Small intestine (tissue), 7 donors: ENCODE results near the gene TMEM232. TPM values are rescaled to one million over a fixed set of nuclear protein-coding genes. Genes with fewer than 3 reads are reported as not detected.

Experiments used
- DNase-seq, 2 donors: peaks; one replicate each; pipeline versions ENCODE4 v3.0.0 to v3.0.0-alpha.2; 2013
- FAIRE-seq: peaks from 2 replicates; lab custom pipeline; 2012; peaks lifted over from hg19 to GRCh38; lab: Jason Lieb, UNC
- H3K27ac ChIP-seq, 3 donors: one replicate each; pipeline ENCODE4 v1.5.1; 2013; ENCODE audit warnings: low read length in 2 of 3, mild to moderate bottlenecking in 2 of 3, control low read depth in 1 of 3, inconsistent platforms in 1 of 3, low read depth in 1 of 3, moderate library complexity in 1 of 3
- H3K27me3 ChIP-seq, 3 donors: one replicate each; pipeline ENCODE4 v1.6.1; 2013; ENCODE audit warnings: low read length in 3 of 3, inconsistent platforms in 1 of 3; ENCODE audit not compliant: control insufficient read depth in 3 of 3, insufficient read depth in 3 of 3
- H3K36me3 ChIP-seq, 3 donors: one replicate each; pipeline ENCODE4 v1.6.1; 2013; ENCODE audit warnings: low read length in 3 of 3, inconsistent platforms in 1 of 3, low read depth in 1 of 3, mild to moderate bottlenecking in 1 of 3, moderate library complexity in 1 of 3; ENCODE audit not compliant: control insufficient read depth in 3 of 3, insufficient read depth in 2 of 3
- H3K4me1 ChIP-seq, 3 donors: one replicate each; pipeline ENCODE4 v1.6.1; 2013; ENCODE audit warnings: low read length in 2 of 3, inconsistent platforms in 1 of 3, low read depth in 1 of 3, mild to moderate bottlenecking in 1 of 3, moderate library complexity in 1 of 3; ENCODE audit not compliant: control insufficient read depth in 3 of 3, insufficient read depth in 2 of 3
- H3K4me3 ChIP-seq, 3 donors: one replicate each; pipeline ENCODE4 v1.5.1; 2013; ENCODE audit warnings: low read length in 3 of 3, control low read depth in 1 of 3, inconsistent platforms in 1 of 3, low read depth in 1 of 3, mild to moderate bottlenecking in 1 of 3, moderate library complexity in 1 of 3
- H3K9me3 ChIP-seq, 2 donors: one replicate each; pipeline ENCODE4 v1.6.1; 2013; ENCODE audit warnings: low read depth in 1 of 2, low read length in 1 of 2; ENCODE audit not compliant: control insufficient read depth in 2 of 2, insufficient read depth in 1 of 2
- WGBS, 3 donors: extraction: QIAGEN DNeasy Blood & Tissue Kit; methylation state at CpG; one replicate each; pipeline ENCODE4 v1.1.7; 2013; 5-methylcytosine and 5-hydroxymethylcytosine counted together
- polyA plus RNA-seq, 4 donors: library from polyadenylated mRNA; stranded (reverse) in 3 of 4; unstranded in 1 of 4; fragments of 200-250 nt in 3 of 4; fragments of 120-200 nt in 1 of 4; gene quantifications; one replicate each; pipeline versions ENCODE4 v1.2.1 to v1.2.3, GENCODE V29; 2013
- donor health status: healthy with polysubstance abuse.
- donor health status: control.
- donor health status: control.
- donor health status: Bipolar disorder and iron deficiency.
- donor health status: healthy.

The TMEM232 gene
- polyA plus RNA-seq, 4 donors, result 0.27 to 2.5 (median 1.0) TPM

DNA sequence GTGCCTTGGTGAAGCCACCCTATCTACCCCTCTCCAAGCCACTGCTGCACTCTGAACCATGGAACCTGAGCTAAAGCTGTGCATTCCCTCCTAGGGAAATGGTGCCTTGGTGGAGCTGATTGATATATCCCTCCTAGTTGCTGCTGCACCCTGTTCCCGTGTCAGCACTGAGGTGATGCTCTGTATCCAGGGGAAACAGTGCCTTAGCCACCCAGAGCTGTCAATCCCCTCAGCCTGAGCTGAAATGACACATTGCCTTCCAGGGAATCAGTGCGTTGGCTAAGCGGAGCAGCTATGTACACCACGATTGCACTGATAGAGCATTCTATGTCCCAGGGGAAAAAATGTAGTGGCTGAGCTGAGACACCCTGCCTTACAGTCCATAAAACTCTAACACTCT is 257.0 kb downstream of the TMEM232 start:
- WGBS, 3 donors, result 77 to 89% (median 81%) methylated on average over 4 of the region's 4 CpGs
- no peak overlapping the region for H3K4me3 ChIP-seq
- no peaks in the 10 kb centered on the region for H3K36me3 ChIP-seq
- H3K27me3 ChIP-seq, result no peaks in the 10 kb centered on the region
- no peak for DNase-seq
- H3K27ac ChIP-seq, result no peak overlapping the region
- H3K9me3 ChIP-seq, result peaks cover 0 to 8% of the 10 kb centered on the region in 2 donors
- no peak for FAIRE-seq
- H3K4me1 ChIP-seq, result no peaks in the 10 kb centered on the region

DNA sequence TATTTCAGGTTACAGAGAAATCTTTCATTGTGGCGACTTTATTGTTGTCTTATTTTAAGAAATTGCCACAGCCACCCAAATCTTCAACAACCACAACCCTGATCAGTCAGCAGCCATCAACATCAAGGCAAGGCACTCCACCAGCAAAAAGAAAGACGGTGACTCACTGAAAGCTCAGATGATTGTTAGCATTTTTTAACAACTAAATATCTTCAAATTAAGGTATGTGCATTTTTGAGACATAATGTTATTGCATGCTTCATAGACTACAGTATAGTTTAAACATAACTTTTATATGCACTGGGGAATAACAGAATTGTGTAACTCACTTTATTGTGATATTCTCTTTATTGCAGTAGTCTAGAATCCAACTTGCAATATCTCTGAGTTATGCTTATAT is 263.4 kb downstream of the TMEM232 start:
- no peaks in the 10 kb centered on the region for H3K4me1 ChIP-seq
- H3K27ac ChIP-seq, result no peak overlapping the region
- no peak overlapping the region for H3K4me3 ChIP-seq
- WGBS, 3 donors, result 78 to 87% (median 78%) methylated on average over 2 of the region's 2 CpGs
- H3K36me3 ChIP-seq, result no peaks in the 10 kb centered on the region
- H3K27me3 ChIP-seq, result no peaks in the 10 kb centered on the region
- DNase-seq (no peak), FAIRE-seq (no peak)
- no peaks in the 10 kb centered on the region for H3K9me3 ChIP-seq

DNA sequence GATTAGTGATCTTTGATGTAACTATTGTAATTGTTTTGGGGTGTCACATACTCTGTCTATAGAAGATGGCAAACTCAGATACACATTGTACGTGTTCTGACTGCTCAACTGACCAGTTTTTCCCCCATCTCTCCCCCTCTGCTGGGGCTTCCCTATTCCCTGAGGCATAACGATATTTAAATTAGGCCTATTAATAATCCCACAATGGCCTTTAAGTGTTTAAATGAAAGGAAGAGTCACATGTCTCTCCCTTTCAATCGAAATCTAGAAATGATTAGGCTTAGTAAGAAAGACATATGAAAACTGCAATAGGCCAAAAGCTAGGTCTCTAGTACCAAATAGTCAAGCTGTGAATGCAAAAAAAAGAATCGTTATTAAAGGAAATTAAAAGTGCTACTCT is 265.6 kb downstream of the TMEM232 start:
- H3K36me3 ChIP-seq, result no peaks in the 10 kb centered on the region
- H3K4me3 ChIP-seq, result no peak overlapping the region
- no peaks in the 10 kb centered on the region for H3K9me3 ChIP-seq
- FAIRE-seq (no peak), DNase-seq (no peak)
- H3K4me1 ChIP-seq, result no peaks in the 10 kb centered on the region
- no peak overlapping the region for H3K27ac ChIP-seq
- no peaks in the 10 kb centered on the region for H3K27me3 ChIP-seq
- WGBS, 3 donors, result 82 to 86% (median 85%) methylated on average over 4 of the region's 4 CpGs

DNA sequence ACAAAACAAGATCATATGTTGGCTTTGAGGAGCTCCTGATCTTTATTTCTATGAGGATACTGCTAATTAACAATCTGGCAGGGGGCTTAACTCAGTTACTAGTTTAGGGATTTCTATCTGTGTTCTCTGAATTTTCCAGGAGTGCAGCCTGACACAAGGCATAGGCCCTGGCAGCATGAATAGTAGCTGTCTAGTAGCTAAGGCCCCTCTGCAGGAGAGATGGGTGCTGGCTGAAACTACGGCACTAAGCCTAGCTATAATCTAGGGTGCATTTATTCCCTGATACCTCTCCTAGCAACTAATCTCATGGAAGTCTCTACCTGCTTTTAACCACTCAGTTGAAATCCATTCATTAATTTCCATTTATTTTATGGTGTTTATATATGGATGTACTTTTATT is 268.2 kb downstream of the TMEM232 start:
- no peak for FAIRE-seq
- no peaks in the 10 kb centered on the region for H3K36me3 ChIP-seq
- H3K27ac ChIP-seq, result no peak overlapping the region
- 80 to 93% (median 91%) methylated on average over 1 of the region's 1 CpG for WGBS, 3 donors
- no peaks in the 10 kb centered on the region for H3K9me3 ChIP-seq
- H3K4me1 ChIP-seq, result no peaks in the 10 kb centered on the region
- no peaks in the 10 kb centered on the region for H3K27me3 ChIP-seq
- no peak overlapping the region for H3K4me3 ChIP-seq
- DNase-seq, result no peak

DNA sequence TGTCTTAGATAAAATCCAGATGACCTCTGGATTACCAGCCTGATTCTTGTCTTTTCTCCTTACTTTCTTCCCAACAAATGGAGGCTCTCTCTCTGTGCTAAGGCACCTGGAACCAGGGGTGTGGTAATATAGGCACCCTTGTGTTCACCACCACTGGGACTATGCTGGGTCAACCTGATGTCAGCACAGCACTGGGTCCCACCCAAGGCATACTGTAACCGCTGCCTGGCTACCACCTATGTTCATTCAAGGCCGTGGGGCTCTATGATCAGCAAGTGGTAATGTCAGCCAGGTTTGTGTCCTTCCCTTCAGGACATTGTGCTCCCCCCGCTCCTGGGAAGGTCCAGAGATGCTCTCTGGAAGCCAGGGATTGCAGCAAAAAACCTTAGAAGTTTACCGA is 283.6 kb downstream of the TMEM232 start:
- WGBS, 3 donors, result 89 to 100% (median 92%) methylated on average over 4 of the region's 4 CpGs
- Histone ChIP-seq H3K27ac (no peak overlapping the region), H3K9me3 (no peaks in the 10 kb centered on the region), H3K27me3 (no peaks in the 10 kb centered on the region), H3K4me3 (no peak overlapping the region), H3K36me3 (no peaks in the 10 kb centered on the region), H3K4me1 (no peaks in the 10 kb centered on the region)
- no peak for DNase-seq
- no peak for FAIRE-seq

DNA sequence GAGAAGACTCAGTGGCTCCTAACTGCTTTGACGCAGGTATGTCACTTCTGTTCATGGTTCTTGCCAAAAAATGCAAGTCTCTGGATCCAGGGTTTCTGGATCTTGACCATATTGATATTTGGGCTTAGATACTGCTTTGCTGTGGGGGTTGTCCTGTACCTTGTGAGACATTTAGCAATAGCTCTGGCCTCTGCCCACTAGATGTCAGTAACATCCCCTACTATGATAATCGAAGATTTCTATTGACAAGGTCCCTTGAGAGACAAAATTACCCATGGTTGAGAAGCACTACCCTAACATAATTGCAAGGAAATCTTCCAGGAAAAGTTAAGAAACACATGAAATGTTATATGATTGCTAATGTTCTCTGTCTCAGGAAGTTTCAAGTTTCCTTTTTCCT is 285.4 kb downstream of the TMEM232 start:
- WGBS, 3 donors, result 18 to 46% (median 24%) methylated on average over 2 of the region's 2 CpGs

DNA sequence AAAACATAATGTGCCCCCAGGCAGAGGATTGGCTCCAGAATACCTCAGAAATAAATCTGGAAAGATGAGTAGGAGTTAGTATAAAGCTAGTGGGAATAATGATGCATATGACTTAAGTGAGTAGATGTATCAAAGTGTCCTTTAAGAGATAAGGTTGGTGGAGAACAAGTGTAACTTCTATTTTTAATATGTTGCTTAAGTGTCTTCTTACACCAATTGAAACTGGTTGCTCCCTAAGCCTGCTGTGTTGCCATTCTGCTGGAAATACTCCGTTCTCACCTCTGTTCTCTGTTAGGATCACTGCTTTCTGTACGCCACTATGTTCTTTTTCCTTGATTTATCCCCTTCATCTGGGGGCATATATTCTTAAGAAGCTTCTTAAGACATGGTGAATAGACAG is 286.4 kb downstream of the TMEM232 start:
- 83 to 89% (median 86%) methylated on average over 2 of the region's 2 CpGs for WGBS, 3 donors
- no peak overlapping the region for H3K27ac ChIP-seq
- FAIRE-seq, result no peak
- H3K36me3 ChIP-seq, result no peaks in the 10 kb centered on the region
- no peaks in the 10 kb centered on the region for H3K27me3 ChIP-seq
- DNase-seq, result no peak
- no peaks in the 10 kb centered on the region for H3K9me3 ChIP-seq
- no peak overlapping the region for H3K4me3 ChIP-seq
- no peaks in the 10 kb centered on the region for H3K4me1 ChIP-seq

More for the DNA sequence above, 285.4 kb downstream of the TMEM232 start:
- FAIRE-seq, result no peak
- no peak overlapping the region for H3K27ac ChIP-seq
- no peaks in the 10 kb centered on the region for H3K4me1 ChIP-seq
- no peaks in the 10 kb centered on the region for H3K36me3 ChIP-seq
- no peak overlapping the region for H3K4me3 ChIP-seq
- H3K27me3 ChIP-seq, result no peaks in the 10 kb centered on the region
- H3K9me3 ChIP-seq, result no peaks in the 10 kb centered on the region
- DNase-seq, result peak; percentile 61 to 64

DNA sequence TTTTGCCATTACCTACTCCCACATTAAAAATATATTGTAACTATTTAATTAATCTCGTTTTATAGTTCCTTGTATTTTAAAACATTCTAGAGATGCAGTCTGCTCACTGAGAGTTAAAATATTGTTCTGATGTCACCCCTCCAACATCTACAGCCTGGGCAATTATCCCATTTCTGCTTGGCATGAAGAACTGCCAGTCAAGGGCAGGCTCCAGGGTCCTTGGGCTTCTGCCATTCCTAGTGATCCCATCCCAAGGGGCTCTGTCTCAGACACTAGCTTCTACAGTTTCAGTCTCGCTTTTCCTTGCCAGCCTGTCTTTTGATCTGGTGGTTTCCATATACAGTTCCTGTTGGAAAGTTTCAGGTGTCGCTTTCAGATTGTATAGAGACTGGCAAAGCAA is 287.2 kb downstream of the TMEM232 start:
- 69 to 75% (median 70%) methylated on average over 3 of the region's 3 CpGs for WGBS, 3 donors
- H3K36me3 ChIP-seq, result no peaks in the 10 kb centered on the region

DNA sequence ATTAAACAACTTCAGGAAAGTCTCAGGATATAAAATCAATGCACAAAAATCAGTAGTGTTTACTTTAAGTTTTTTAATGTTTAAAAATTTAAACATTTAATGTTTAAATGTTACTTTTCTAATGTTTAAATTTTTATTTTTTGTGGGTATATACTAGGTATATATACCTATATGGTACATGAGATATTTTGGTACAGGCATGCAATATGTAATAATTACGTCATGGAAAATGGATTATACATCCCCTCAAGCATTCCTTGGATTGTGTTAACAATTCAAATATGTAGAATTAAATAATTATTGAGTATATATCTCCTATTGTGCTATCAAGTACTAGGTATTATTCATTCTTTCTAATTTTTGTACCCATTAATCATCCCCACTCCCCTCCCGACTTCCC is 291.3 kb downstream of the TMEM232 start:
- FAIRE-seq (peak; percentile 47), DNase-seq (no peak)
- H3K36me3 ChIP-seq, result no peaks in the 10 kb centered on the region
- no peak overlapping the region for H3K27ac ChIP-seq
- WGBS, 3 donors, result 55 to 65% (median 57%) methylated on average over 2 of the region's 2 CpGs
- no peaks in the 10 kb centered on the region for H3K9me3 ChIP-seq
- no peak overlapping the region for H3K4me3 ChIP-seq
- H3K4me1 ChIP-seq, result no peaks in the 10 kb centered on the region
- no peaks in the 10 kb centered on the region for H3K27me3 ChIP-seq

More for the DNA sequence above, 287.2 kb downstream of the TMEM232 start:
- Histone ChIP-seq H3K27me3 (no peaks in the 10 kb centered on the region), H3K27ac (no peak overlapping the region), H3K4me3 (no peak overlapping the region), H3K4me1 (no peaks in the 10 kb centered on the region), H3K9me3 (no peaks in the 10 kb centered on the region)
- FAIRE-seq, result no peak
- no peak for DNase-seq
